ENCODE measurements around the gene FGGY. TPM values are rescaled to one million over a fixed set of nuclear protein-coding genes. Genes with fewer than 3 reads are reported as not detected.

The FGGY gene
- total RNA-seq, 4 donors from 2014 or later: 12.4 to 17.5 (median 16.1) TPM

GRCh38 chr1:59444520-59444919 lies 147.6 kb downstream of the FGGY start:
- 96% methylated on average over 6 of the region's 6 CpGs for WGBS
- H3K9me3 ChIP-seq: no peaks in the 10 kb centered on the region
- no peak for DNase-seq (ENCODE audit: low spot score in 2 of 2)
- TF ChIP-seq POLR2A (IDR thresholded peaks at IDR 0.05): no peak
- no peak for TF ChIP-seq POLR2AphosphoS5 (IDR thresholded peaks at IDR 0.05)
- TF ChIP-seq, protein P1, sequence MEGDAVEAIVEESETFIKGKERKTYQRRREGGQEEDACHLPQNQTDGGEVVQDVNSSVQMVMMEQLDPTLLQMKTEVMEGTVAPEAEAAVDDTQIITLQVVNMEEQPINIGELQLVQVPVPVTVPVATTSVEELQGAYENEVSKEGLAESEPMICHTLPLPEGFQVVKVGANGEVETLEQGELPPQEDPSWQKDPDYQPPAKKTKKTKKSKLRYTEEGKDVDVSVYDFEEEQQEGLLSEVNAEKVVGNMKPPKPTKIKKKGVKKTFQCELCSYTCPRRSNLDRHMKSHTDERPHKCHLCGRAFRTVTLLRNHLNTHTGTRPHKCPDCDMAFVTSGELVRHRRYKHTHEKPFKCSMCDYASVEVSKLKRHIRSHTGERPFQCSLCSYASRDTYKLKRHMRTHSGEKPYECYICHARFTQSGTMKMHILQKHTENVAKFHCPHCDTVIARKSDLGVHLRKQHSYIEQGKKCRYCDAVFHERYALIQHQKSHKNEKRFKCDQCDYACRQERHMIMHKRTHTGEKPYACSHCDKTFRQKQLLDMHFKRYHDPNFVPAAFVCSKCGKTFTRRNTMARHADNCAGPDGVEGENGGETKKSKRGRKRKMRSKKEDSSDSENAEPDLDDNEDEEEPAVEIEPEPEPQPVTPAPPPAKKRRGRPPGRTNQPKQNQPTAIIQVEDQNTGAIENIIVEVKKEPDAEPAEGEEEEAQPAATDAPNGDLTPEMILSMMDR (IDR thresholded peaks at IDR 0.05): no peak
- TF ChIP-seq EP300 (IDR thresholded peaks at IDR 0.05): no peak
- H3K4me1 ChIP-seq: peaks cover 28% of the 10 kb centered on the region
- H3K27ac ChIP-seq: no peak overlapping the region
- no peak overlapping the region for H3K4me3 ChIP-seq
- no peaks in the 10 kb centered on the region for H3K27me3 ChIP-seq
- no peaks in the 10 kb centered on the region for H3K36me3 ChIP-seq

- H3K4me1 ChIP-seq: peaks cover 28% of the 10 kb centered on the region
- peak overlapping the region; percentile 26 for H3K27ac ChIP-seq
- H3K36me3 ChIP-seq: no peaks in the 10 kb centered on the region
- H3K27me3 ChIP-seq: no peaks in the 10 kb centered on the region
- DNase-seq (ENCODE audit: low spot score in 2 of 2): no peak
- TF ChIP-seq POLR2AphosphoS5 (IDR thresholded peaks at IDR 0.05) (peak in 1 of 3 donors; percentile 40), EP300 (IDR thresholded peaks at IDR 0.05) (peak; percentile 24)
- TF ChIP-seq, protein P1 (IDR thresholded peaks at IDR 0.05): no peak
- no peaks in the 10 kb centered on the region for H3K9me3 ChIP-seq
- H3K4me3 ChIP-seq: no peak overlapping the region
- 36% methylated on average over 1 of the region's 1 CpG for WGBS
These were observed 148.1 kb downstream of the FGGY start for GRCh38 chr1:59445040-59445439.

DNA sequence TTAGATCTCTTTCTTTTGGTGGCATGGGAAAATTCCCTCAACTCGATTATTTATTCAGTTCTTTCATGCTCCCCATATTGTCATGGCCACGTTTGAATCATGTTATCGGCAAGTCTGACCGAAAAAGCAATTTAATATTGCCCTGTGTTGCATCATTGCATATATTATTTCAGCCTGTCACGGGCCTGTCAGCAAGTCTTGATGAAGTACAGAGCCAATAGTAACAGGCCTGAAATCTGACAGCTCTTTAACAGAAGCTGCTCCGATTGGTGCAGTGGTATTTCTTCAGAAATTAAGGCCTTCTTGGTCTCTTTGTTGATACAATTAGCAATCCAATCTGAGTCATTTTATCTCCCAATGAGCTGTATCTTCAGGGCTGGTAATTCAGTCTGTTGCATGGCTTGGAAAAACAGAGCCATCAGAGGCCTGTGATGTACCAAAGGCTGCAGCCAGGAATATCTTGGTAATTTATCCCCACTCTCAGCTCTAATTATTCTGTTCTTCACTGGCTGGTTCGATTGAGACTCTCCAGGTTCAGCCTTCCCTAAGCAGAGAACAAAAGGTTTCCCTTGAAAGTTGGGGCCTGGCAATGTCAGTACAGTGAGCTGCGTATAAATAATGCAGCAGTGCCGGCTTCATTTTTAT lies 149.5 kb downstream of the FGGY start:
- peak overlapping the region; percentile 28 for H3K27ac ChIP-seq
- no peak for DNase-seq (ENCODE audit: low spot score in 2 of 2)

GRCh38 chr1:59452026-59452425 lies 155.1 kb downstream of the FGGY start:
- no peak for TF ChIP-seq POLR2AphosphoS5 (IDR thresholded peaks at IDR 0.05)
- TF ChIP-seq EP300 (IDR thresholded peaks at IDR 0.05): no peak
- TF ChIP-seq, protein P1 (IDR thresholded peaks at IDR 0.05): no peak
- TF ChIP-seq POLR2A (IDR thresholded peaks at IDR 0.05): no peak
- no peak for DNase-seq (ENCODE audit: low spot score in 2 of 2)
- H3K4me1 ChIP-seq: peaks cover 4% of the 10 kb centered on the region
- WGBS: 96% methylated on average over 1 of the region's 1 CpG
- H3K36me3 ChIP-seq: no peaks in the 10 kb centered on the region
- no peaks in the 10 kb centered on the region for H3K27me3 ChIP-seq
- no peaks in the 10 kb centered on the region for H3K9me3 ChIP-seq
- no peak overlapping the region for H3K4me3 ChIP-seq
- H3K27ac ChIP-seq: no peak overlapping the region

More for the DNA sequence above, 149.5 kb downstream of the FGGY start:
- no peak for TF ChIP-seq EP300 (IDR thresholded peaks at IDR 0.05)
- no peak for TF ChIP-seq POLR2A (IDR thresholded peaks at IDR 0.05)
- TF ChIP-seq POLR2AphosphoS5 (IDR thresholded peaks at IDR 0.05): no peak
- TF ChIP-seq, protein P1 (IDR thresholded peaks at IDR 0.05): no peak
- no peaks in the 10 kb centered on the region for H3K36me3 ChIP-seq
- peaks cover 28% of the 10 kb centered on the region for H3K4me1 ChIP-seq
- 47% methylated on average over 9 of the region's 9 CpGs for WGBS
- H3K27me3 ChIP-seq: no peaks in the 10 kb centered on the region
- H3K4me3 ChIP-seq: no peak overlapping the region
- no peaks in the 10 kb centered on the region for H3K9me3 ChIP-seq

DNA sequence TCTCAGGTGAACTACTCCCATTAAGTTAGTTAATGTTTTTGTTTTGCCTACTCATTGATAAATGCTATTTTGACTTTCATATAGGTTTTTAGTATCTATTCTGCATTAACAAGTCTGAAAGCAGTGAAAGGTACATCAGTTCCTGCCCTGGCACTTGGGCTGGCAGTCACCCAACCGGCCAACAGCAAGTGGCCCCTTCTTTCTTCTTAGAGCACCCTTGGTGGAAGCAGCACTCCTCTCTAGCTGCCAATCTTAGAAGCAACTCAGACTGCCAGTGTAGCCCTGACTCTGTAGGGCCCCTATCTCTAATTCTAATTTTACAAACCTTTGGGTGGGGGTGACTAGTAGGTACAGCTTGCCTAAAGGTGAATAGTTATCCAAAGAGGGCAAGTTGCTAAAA lies 155.7 kb downstream of the FGGY start:
- Histone ChIP-seq H3K27ac (no peak overlapping the region), H3K9me3 (no peaks in the 10 kb centered on the region), H3K4me1 (no peaks in the 10 kb centered on the region), H3K4me3 (no peak overlapping the region), H3K36me3 (no peaks in the 10 kb centered on the region), H3K27me3 (no peaks in the 10 kb centered on the region)
- TF ChIP-seq POLR2A (IDR thresholded peaks at IDR 0.05): no peak
- no peak for TF ChIP-seq POLR2AphosphoS5 (IDR thresholded peaks at IDR 0.05)
- TF ChIP-seq, protein P1 (IDR thresholded peaks at IDR 0.05): no peak
- no peak for TF ChIP-seq EP300 (IDR thresholded peaks at IDR 0.05)
- WGBS: 82% methylated on average over 1 of the region's 1 CpG
- DNase-seq (ENCODE audit: low spot score in 2 of 2): no peak
